Stimulated activated naive CD4-positive, alpha-beta T cell treated with Interleukin-2 at 50 U/mL for 16 hours (primary cell): ENCODE results near the gene VTCN1.
"Not testable (repeated sequence)": the region's sequence is repeated elsewhere in the genome, so short reads cannot be mapped to it uniquely, and the experiment has no call there.

Experiments used
- DNase-seq: peaks from one replicate; lab custom pipeline; 2025; lab: John Stamatoyannopoulos, UW

Gene VTCN1

DNA sequence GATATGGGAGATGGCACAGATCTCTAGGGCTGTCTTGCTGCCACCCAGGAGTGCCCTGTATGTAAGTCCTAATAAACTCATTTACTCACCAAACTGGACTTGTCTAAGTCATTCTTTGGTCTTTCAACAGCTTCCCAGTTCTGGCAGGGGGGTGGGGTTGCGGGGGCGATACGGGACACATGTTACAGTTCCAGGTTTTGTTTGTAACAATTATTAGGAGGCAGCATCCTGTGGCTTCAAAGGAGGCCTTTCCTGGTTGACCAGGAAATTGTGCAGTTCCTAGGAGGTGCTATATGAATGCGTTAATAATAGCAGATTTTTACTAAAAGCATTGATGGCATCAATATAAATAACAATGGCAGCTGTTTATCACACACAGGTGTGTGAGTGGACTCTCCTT is 46.5 kb downstream of the VTCN1 start:
- no peak for DNase-seq

DNA sequence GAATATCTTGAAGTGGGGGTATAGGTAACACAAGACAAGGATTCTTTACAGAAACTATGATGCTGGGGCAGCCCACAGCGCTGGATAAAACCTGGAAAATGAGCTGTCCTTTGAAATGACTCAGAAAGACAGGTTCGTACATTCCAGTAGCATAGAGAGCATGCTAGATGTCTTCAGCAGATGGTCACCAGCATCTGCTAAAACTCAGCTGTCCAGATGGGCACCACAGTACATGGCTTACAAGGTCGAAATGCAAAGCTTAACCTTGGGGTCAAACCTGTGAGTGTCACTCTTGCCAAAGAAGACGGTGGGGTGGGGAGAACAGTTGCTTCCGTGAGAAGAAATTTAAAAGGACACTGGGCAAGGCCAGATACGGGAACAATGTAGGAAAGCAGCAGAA is 47.9 kb downstream of the VTCN1 start:
- no peak for DNase-seq

DNA sequence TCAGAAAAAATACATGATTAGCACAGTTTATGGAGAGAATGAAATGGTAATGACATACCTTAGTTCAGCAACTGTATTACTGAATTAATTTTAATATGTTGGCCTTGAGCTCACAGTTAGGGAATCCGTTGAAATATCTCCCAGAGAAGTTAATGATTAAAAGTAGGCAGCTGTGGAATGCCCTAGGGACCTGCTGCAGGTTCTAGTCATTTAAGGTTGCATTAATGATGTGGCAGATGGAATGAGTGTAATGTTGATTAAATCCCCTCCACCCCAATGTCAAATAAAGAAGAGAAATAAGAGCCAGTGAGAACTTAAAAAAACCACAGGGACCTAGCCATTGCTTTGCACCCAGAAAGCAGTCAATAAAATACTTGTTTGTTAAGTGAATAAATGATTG is 48.8 kb downstream of the VTCN1 start:
- no peak for DNase-seq

DNA sequence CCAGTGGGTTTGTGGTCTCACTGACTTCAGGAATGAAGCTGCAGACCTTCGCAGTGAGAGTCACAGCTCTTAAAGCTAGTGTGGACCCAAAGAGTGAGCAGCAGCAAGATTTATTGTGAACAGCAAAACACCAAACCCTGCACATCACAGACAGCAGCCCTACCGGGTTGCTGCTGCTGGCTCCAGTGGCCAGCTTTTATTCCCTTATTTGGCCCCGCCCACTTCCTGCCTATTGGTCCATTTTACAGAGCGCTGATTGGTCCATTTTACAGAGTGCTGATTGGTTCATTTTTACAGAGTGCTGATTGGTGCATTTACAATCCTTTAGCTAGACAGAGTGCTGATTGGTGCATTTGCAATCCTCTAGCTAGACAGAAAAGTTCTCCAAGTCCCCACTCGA is 59.4 kb downstream of the VTCN1 start:
- not testable (repeated sequence) for DNase-seq

DNA sequence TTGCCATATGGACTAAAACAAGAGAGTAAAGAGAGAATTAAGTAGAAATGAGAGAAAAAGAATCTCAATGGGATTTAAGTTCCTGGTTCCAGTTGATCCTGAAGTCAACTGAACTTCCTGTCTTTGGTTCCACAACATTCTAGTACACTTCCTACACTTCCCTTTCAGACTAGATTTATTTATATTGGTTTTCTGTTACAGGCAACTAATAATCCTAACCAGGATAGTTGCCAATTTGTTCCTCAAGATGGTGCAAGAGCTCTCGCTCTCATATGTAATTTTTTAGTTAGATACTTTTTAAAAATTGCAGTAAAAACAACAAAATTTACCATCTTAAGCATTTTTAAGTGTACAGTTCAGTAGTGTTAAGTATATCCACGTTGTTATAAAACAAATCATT is 60.4 kb downstream of the VTCN1 start:
- no peak for DNase-seq

DNA sequence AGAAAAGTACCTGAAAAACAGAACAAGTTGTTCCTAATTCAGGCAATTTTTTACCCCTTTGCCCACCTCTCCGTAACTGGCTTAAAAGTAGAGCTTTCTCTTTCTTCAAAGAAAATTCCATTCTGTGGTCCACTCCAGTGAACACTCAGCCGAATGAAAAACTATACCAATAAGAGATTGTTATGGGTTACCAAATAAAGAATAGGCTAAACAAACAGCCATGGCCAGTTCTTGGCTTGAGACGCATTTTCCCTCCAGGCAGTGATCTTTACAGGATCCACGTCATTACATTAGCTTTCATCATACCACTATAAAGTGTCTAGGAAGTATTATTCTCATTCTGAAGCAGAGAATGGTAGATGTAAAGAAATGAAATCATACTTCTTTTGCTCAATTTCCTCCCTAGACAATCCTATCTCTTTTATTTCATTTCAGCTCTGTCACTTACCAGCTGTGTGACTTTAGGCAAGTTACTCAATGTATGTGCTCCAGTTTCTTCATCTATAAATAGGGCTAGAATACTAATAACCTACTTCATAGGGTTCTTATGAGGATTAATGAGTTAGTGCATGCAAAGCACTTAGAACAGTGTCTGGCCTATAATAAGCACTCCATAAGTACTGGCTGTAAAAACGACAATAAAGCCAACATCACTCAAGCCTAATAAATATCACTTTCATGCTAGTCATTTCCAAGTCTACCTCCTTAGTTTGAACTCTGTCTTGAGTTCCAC is 62.7 kb downstream of the VTCN1 start:
- no peak for DNase-seq

DNA sequence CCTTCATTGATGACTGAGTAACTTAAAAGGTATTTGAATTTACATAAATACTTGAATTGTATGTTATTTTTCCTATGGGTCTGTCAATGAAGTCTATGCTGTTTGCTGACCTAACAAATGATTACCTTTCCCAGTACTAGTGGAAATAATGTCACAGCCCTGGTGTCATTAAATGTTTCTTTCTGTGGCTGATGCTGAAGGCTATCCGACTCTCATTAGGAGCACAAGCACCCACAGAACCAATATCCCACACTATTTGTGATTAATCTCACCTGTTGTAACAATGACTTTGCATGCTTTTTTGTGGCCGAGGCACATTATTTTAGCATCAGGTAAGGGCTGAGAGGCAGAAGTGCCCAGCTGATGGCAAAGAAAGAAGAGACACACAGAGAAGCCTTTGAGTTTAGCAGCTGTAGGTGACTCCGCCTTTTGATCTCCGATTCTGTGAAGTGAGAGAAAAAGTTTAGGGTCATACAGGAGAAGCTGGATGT is 63.3 kb downstream of the VTCN1 start:
- no peak for DNase-seq

DNA sequence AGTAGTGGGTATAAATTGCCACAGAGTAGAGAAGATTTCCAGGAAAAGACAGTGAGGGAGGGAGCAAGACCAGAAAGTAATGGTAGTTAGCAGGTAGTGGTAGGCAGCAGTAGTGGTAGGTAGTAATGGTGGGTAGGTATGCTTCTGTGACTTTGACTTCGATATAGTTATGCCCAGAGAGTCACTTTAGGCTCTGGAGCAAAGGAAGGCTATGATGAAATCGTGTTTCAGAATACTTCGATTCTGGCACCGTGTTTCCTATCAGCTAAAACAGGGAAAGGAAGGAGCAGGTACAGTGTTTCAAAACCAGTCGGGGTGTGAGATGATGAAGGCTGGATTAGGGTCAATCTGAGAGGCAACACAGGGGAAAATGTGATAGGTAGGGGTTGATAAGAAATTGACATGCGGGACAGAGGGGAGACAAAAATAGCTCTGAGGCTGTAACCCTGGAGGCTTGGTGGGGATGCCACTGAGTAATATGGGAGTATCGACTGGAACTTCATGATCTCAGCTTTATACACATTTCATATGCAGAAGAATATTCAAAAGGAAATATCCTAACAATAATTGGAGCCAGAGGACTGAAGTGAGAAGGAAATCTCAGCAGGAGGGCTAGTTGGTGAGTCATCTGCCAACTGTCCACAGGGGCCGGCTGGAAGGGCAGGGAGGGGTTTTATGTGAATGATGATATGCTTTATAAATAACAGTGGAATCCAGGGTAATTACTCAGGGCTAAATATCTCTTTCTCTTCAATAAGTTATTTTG is 64.0 kb downstream of the VTCN1 start:
- DNase-seq: no peak

DNA sequence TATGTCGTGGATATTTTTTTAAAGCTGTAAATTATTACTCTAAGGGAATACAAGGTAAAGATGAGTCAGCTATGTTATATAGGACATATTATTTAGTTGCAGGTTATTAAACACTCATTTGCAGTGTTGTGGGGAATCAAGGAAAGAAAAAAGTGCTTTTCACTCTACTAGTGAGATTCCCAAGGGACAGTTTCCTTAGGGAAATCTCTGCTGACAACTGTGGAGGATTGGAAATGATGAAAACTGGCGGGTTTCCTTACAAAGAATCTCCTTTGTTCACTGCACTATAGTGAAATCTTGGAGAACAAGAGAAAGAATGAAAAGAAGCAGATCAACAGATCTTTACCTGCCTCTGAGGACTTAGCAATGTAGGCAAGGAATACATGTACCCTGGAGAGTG is 64.7 kb downstream of the VTCN1 start:
- DNase-seq: no peak

DNA sequence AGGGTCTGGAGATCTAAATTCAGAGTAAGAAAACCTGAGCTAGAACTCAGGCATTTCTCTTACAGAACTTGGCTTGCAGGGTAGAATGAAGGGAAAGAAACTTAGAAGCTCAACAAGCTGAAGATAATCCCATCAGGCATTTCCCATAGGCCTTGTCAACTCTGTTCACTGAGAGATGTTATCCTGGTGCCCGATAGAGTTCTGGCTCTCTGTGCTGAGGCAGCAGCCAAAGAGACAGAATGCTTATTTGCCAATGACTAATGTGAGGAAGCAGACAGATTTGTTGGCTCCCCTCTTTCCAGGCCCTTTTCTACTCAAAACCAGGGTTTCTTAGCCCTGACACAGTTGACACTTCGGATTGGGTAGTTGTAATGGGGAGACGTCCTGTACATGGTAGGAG is 66.9 kb downstream of the VTCN1 start:
- no peak for DNase-seq

DNA sequence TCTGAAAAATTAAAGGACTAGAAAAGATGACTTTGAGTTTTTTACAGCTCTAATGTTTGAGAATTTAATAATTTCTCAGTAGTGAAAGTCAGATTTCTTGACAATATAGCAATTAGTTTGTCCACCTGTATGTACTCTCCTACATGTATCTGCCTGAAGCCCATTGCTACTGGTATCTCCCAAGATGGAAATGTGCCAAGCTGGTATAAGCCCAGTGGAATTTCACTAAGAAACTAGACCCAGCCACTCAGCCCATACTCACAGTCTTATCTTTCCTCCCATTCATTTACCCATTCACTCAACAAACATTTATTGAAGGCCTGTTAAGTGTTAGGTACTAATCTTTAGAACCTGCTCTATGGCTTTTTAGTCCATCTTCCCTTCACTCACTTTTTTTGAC is 67.6 kb downstream of the VTCN1 start:
- no peak for DNase-seq

DNA sequence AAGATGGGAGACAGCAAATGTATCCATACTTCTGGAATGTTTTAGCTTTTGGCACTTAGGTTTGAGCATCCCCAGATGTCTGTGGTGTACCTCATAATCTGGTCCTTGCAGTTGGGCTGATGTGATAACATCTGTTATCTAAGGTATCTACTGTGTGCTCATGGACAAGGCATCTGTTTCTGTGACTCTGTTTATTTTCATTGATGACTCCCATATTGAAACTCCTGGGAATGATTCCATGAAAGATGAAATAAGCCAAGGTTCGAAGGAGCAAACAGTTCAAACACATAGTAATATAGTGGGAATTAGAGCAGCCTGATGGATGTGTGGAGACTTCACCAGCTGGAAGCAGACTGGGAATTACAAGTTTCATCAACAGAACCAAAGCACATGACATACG is 68.5 kb downstream of the VTCN1 start:
- DNase-seq: no peak

DNA sequence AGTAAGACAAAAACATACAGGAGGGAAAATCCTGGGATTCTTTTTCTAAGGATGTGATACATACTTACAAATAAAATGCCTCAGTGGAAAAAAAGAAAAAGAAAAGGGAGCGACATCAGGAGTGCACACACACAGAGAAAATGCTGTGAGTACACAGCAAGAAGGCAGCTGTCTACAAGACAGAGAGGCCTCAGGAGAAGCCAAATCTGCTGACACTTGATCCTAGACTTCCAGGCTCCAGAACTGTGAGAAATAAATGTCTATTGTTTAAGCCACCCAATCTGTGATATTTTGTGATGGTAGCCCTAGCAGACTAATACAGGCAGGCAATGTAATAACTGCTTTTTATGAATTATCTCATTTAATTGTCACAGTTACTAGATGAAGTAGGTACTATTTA is 72.2 kb downstream of the VTCN1 start:
- no peak for DNase-seq

DNA sequence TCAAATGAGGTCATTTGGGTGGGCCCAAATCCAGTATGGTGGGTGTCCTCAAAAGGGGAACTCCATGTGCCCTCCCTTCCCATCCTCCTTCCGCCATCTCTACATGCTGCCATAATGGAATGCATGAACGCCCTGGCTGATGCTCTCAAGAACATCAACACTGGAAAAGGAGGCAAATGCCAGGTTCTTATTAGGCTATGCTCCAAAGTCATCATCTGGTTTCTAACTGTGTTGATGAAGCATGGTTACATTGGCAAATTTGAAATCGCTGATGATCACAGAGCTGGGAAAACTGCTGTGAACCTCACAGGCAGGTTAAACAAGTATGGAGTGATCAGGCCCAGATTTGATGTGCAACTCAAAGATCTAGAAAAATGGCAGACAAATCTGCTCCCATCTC is 72.6 kb downstream of the VTCN1 start:
- no peak for DNase-seq

DNA sequence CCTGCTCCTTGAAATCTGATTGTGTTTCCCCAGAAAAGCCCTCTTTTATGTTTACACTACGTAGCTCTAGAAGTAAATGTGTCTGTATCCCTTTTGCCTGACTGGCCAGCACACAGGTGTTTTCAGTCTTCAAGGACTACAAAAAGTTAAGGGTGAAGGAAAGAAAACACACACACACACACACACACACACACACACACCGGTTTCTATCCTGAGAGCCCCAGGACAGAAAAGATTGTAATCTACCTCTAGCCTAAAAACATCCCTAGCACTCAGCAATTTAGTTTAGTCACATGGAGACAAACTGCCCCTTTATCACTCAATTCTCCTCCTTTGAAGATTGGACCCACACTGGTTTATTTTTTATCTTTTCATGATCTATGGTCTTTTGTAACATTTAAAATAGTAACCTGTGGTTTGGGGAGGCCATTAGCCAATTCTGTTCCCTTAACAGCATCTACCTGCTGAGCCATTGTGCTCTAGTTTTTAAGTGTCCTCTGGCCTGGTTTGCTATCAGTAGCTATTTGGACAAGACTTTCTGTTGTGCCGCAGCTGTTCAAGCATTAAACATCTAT is 73.4 kb downstream of the VTCN1 start:
- no peak for DNase-seq

DNA sequence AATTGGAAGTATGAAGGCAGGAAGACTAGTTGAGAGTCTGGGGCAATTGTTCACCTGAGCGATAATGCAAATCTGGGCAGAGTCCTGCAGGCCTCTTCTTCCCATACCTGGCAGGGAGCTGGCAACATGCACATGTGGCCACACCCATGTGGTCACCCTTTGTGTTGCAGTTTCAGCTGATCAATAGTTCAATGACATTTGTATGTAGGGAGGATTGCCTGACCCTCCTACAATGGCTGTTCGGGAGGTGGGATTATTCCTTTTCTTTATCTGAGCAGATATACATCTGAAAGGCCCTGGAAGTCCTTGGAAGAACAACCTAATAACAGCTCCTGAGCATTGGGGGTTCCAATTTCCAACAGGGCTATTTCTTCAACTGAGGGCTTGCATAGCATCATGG is 74.0 kb downstream of the VTCN1 start:
- DNase-seq: no peak

DNA sequence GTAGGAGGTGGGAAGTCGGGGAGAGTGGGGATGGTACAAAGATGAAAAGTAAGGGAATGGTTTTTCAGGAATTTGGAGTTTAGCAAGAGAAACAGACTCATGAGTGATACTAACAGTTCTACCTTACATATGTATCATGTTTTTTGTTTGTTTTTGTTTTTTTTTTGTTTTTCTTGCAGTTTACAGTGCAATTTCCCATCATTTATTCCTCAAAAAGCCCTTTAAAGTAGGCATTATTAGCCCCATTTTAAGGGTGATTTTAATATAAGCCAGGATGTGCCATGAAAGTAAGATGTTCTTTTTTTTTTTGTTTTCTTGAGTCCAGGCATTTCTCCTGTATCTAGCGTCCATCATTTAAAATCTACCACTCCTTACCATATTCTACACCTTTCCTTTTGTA is 75.4 kb downstream of the VTCN1 start:
- no peak for DNase-seq

DNA sequence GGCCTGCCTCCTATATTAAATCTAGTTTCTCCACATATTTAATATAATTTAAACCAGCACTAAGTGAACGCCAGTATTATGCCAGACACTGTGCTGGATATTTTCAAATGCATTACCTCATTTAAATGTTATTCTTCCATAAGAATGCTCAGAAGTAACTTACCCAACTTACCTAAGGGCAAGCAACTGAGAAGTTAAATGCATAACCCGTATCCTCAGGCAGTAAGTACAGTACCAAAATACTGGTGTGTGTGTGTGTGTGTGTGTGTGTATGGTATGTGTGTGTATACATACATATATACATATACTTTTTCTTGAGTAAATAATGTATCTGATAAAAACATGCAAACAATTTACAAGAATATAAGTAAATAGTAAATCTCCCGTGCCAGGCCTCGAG is 80.2 kb downstream of the VTCN1 start:
- DNase-seq: no peak

DNA sequence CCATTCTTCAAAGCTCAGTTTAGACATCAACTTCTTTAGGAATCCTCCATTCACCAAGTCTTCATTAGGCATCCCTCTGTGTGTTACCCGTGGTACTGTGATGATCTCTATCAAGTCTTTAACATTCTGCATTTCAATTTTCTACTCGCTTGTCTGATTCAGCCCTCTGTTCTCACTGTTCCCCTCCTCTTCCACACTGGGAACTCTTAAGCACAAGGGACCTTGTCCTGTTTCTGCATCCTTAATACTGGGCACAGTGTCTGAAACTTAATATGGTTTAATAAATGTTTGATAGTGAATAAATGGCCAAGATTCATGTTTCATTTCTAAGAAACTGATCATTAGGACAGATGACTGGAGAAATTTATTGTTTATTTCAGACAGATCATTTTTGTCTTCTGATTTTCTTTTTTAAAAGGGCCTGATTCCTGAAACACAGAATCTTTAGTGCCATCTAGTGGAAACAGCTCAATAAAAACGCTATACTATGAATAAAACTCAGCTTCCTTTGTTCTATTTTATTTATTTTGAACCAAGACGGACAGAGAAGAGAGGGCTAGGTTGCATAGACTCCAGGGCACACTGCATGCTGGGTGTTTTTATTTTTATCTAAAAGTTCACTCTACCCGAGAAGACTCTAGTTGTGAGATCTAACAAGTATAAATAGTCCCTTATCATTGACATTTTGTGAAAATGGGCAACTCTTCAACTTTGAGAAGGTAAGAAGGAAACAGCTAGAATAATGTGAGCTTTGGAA is 82.2 kb downstream of the VTCN1 start:
- no peak for DNase-seq

DNA sequence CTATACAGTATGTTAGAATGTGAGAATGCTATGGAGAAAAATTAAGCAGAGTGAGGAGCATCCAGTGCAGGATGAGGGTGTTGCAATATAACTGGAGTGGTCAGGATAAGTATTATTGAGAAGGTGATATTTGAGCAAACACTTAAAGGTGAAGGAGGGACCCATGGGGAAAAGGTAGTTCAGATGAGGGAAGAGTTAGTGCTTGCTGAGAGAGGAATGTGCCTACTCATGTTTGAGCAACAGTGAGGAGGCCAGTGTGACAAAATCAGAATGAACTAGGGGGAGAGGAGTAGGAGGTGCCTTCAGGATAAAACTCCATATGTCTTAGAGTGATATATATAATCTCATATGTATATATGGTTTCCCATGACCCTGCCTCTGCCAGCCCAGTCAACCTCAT is 82.9 kb downstream of the VTCN1 start:
- DNase-seq: no peak

DNA sequence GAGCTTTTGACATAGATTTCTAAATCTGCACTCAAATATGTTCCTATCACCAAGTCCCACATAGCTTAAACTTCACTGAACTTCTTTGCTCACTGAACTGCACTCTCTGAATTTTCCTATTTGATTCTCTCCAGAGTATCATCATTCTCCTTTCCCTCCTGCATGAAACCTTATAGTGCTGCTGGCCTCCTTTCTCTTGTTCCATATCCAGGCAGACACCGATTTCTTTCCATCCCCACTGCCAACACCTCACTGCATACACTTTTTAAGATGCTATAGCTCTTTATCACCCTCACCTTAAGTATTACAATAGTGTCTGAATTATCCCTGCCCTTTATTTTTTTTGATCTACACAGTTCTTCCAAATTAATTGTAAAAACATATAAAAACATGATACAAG is 86.1 kb downstream of the VTCN1 start:
- no peak for DNase-seq

DNA sequence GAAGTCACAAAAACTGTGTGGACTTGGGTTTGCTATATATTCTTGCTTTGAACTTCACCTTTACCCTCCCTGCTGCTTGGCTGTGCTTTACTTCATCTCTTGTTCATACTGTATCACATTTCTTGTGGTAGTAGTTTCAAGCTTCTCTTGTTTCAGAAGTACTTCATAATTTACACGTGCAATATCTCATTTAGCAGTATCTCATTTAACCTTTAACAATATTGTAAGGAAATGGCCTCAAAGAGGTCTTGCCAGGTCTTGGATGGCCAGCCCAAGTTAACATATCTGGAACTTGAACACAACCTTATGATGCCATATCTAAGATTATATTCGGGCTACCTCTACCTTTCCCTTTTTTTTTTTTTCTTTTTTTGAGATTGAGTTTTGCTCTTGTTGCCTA is 87.5 kb downstream of the VTCN1 start:
- DNase-seq: no peak
